HT1080 (cell line): ENCODE data around the gene CHDH. TPM values are rescaled to one million over a fixed set of nuclear protein-coding genes. Genes with fewer than 3 reads are reported as not detected.

Experiments
- DNase-seq: peaks from one replicate; pipeline ENCODE4 v3.0.0-alpha.2; 2015; ENCODE audit warnings: low read depth
- total RNA-seq: library from RNA; depleted of rRNA; stranded (reverse); fragments of >200 nt; shearing (Covaris generic); gene quantifications from 2 replicates; pipeline ENCODE4 v1.2.3, GENCODE V29; 2014

Gene CHDH
- total RNA-seq, 1 experiment from 2014 or later, result not detected

- DNase-seq, result no peak
Measured at GRCh38 chr3:53824795-53825194, 21.4 kb downstream of the CHDH start.

- DNase-seq, result no peak
Measured at GRCh38 chr3:53823956-53824657, 22.1 kb downstream of the CHDH start.

GRCh38 chr3:53823026-53823955 is 22.9 kb downstream of the CHDH start:
- no peak for DNase-seq

GRCh38 chr3:53822331-53822741 is 23.9 kb downstream of the CHDH start:
- no peak for DNase-seq

- peak; percentile 34 for DNase-seq
Measured at GRCh38 chr3:53821631-53822121, 24.5 kb downstream of the CHDH start.

GRCh38 chr3:53820756-53821580 is 25.3 kb downstream of the CHDH start:
- no peak for DNase-seq

GRCh38 chr3:53820084-53820483 is 26.1 kb downstream of the CHDH start:
- DNase-seq, result no peak

- no peak for DNase-seq
Measured at GRCh38 chr3:53819163-53819868, 26.9 kb downstream of the CHDH start.

- no peak for DNase-seq
Measured at GRCh38 chr3:53818221-53819162, 27.7 kb downstream of the CHDH start.

GRCh38 chr3:53817809-53818208 is 28.4 kb downstream of the CHDH start:
- DNase-seq, result no peak

GRCh38 chr3:53817211-53817610 is 29.0 kb downstream of the CHDH start:
- no peak for DNase-seq

- no peak for DNase-seq
Measured at GRCh38 chr3:53816425-53816824, 29.8 kb downstream of the CHDH start.

- DNase-seq, result no peak
Measured at GRCh38 chr3:53815651-53816050, 30.6 kb downstream of the CHDH start.

GRCh38 chr3:53815067-53815466 is 31.2 kb downstream of the CHDH start:
- DNase-seq, result no peak

GRCh38 chr3:53813876-53814275 is 32.3 kb downstream of the CHDH start:
- no peak for DNase-seq

GRCh38 chr3:53813229-53813628 is 33.0 kb downstream of the CHDH start:
- DNase-seq, result no peak

- no peak for DNase-seq
Measured at GRCh38 chr3:53812434-53812833, 33.8 kb downstream of the CHDH start.

- DNase-seq, result no peak
Measured at GRCh38 chr3:53811143-53811927, 34.9 kb downstream of the CHDH start.
